ENCODE data around the gene KCNRG.

Gene KCNRG

GRCh38 chr13:50011461-50011860 is 3.8 kb upstream of the KCNRG start:
- no peak for DNase-seq (ENCODE audit: low read depth)
- no peak for TF ChIP-seq CTCF (IDR thresholded peaks at IDR 0.05; ENCODE audit: low read length, missing control alignments)
- H3K4me3 ChIP-seq (replicated peaks; ENCODE audit: low read depth, low read length): no peak overlapping the region

- no peak overlapping the region for H3K4me3 ChIP-seq (replicated peaks; ENCODE audit: low read depth, low read length)
- no peak for DNase-seq (ENCODE audit: low read depth)
- no peak for TF ChIP-seq CTCF (IDR thresholded peaks at IDR 0.05; ENCODE audit: low read length, missing control alignments)
Measured at GRCh38 chr13:50012396-50013169, 2.7 kb upstream of the KCNRG start.

GRCh38 chr13:50014386-50014785 is 858 bp upstream of the KCNRG start:
- no peak for TF ChIP-seq CTCF (IDR thresholded peaks at IDR 0.05; ENCODE audit: low read length, missing control alignments)
- no peak overlapping the region for H3K4me3 ChIP-seq (replicated peaks; ENCODE audit: low read depth, low read length)
- DNase-seq (ENCODE audit: low read depth): no peak

- no peak for DNase-seq (ENCODE audit: low read depth)
- no peak overlapping the region for H3K4me3 ChIP-seq (replicated peaks; ENCODE audit: low read depth, low read length)
- no peak for TF ChIP-seq CTCF (IDR thresholded peaks at IDR 0.05; ENCODE audit: low read length, missing control alignments)
Measured at GRCh38 chr13:50015750-50016149, 506 bp downstream of the KCNRG start.

GRCh38 chr13:50016444-50016843 is 1.2 kb downstream of the KCNRG start:
- H3K4me3 ChIP-seq (replicated peaks; ENCODE audit: low read depth, low read length): no peak overlapping the region
- peak; percentile 54 for DNase-seq (ENCODE audit: low read depth)
- TF ChIP-seq CTCF (IDR thresholded peaks at IDR 0.05; ENCODE audit: low read length, missing control alignments): no peak

- no peak for DNase-seq (ENCODE audit: low read depth)
- H3K4me3 ChIP-seq (replicated peaks; ENCODE audit: low read depth, low read length): no peak overlapping the region
- TF ChIP-seq CTCF (IDR thresholded peaks at IDR 0.05; ENCODE audit: low read length, missing control alignments): no peak
Measured at GRCh38 chr13:50017819-50018218, 2.6 kb downstream of the KCNRG start.

GRCh38 chr13:50025436-50025835 is 10.2 kb downstream of the KCNRG start:
- no peak for DNase-seq (ENCODE audit: low read depth)
- TF ChIP-seq CTCF (IDR thresholded peaks at IDR 0.05; ENCODE audit: low read length, missing control alignments): no peak
- no peak overlapping the region for H3K4me3 ChIP-seq (replicated peaks; ENCODE audit: low read depth, low read length)

Data from fibroblast of pulmonary artery (primary cell).